Osteoblast (primary cell): ENCODE measurements around the gene DYRK2. TPM values are rescaled to one million over a fixed set of nuclear protein-coding genes. Genes with fewer than 3 reads are reported as not detected.

Experiments used
- DNase-seq: peaks from one replicate; pipeline ENCODE4 v3.0.0; 2011; ENCODE audit warnings: low spot score, mixed read lengths; ENCODE audit not compliant: insufficient read length; ENCODE audit errors: missing footprints
- H2AFZ ChIP-seq: 2 replicates; pipeline ENCODE4 v1.6.0; 2011; ENCODE audit warnings: mild to moderate bottlenecking, low read length
- H3K27ac ChIP-seq: 2 replicates; pipeline ENCODE4 v1.5.1; 2011; ENCODE audit warnings: mild to moderate bottlenecking, low read depth, low read length, moderate library complexity
- H3K27me3 ChIP-seq: 2 replicates; pipeline ENCODE4 v1.6.0; 2012; ENCODE audit warnings: mild to moderate bottlenecking, control low read depth, inconsistent platforms, low read length, moderate library complexity; ENCODE audit not compliant: insufficient read depth
- H3K36me3 ChIP-seq: 2 replicates; pipeline ENCODE4 v1.5.1; 2011; ENCODE audit warnings: mild to moderate bottlenecking, low read length, control low read depth, moderate library complexity; ENCODE audit not compliant: insufficient read depth
- H3K4me1 ChIP-seq: 2 replicates; pipeline ENCODE4 v1.5.1; 2011; ENCODE audit warnings: mild to moderate bottlenecking, low read length, control low read depth, moderate library complexity; ENCODE audit not compliant: insufficient read depth
- H3K4me2 ChIP-seq: 2 replicates; pipeline ENCODE4 v1.6.0; 2011; ENCODE audit warnings: mild to moderate bottlenecking, low read length; ENCODE audit not compliant: insufficient read depth
- H3K4me3 ChIP-seq: fragments of 200-600 bp; sonication (generic); 3 replicates; pipeline ENCODE4 v1.5.1; 2012; ENCODE audit warnings: mild to moderate bottlenecking, low read length, inconsistent platforms; ENCODE audit not compliant: insufficient read depth
- H3K79me2 ChIP-seq: 2 replicates; pipeline ENCODE4 v1.6.0; 2012; ENCODE audit warnings: mild to moderate bottlenecking, low read length, control low read depth, inconsistent platforms; ENCODE audit not compliant: insufficient read depth
- H3K9me3 ChIP-seq: 2 replicates; pipeline ENCODE4 v1.5.1; 2011; ENCODE audit warnings: low read depth, low read length, control low read depth
- H4K20me1 ChIP-seq: 2 replicates; pipeline ENCODE4 v1.6.0; 2012; ENCODE audit warnings: mild to moderate bottlenecking, low read length, control low read depth; ENCODE audit not compliant: insufficient read depth
- total RNA-seq: library from RNA; depleted of rRNA; stranded (reverse); fragments of >200 nt; gene quantifications from 2 replicates; pipeline ENCODE4 v1.2.3, GENCODE V29; 2012
- TF ChIP-seq, protein P1 (sequence below): IDR thresholded peaks from 2 replicates; pipeline ENCODE4 v1.5.1; 2011; ENCODE audit warnings: mild to moderate bottlenecking, low read depth, low read length, moderate library complexity; ENCODE audit errors: extremely low read depth

Gene DYRK2
- total RNA-seq, 1 donor: 43.4 TPM

DNA sequence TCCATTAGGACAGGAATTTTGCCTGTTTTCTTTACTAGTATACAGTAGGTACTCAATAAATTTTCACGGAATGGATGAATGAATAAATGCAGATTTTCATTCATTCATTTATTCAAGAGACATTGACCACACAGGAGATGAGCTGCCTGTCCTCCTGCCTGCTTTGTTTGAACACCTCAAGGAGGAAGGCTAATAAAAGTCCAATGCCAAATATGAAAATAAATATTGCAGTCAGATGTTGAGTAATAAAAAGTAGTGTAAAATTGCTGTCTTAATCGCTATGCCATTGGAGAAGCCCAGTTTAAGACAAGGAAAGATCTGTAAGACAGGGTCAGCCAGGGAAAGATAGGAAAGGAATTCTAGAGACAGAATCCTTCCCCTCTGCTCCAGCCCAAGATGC lies 47.4 kb downstream of the DYRK2 start:
- no peak for DNase-seq
- Histone ChIP-seq H3K4me2 (no peak overlapping the region), H4K20me1 (no peaks in the 10 kb centered on the region), H3K79me2 (no peaks in the 10 kb centered on the region), H3K27me3 (no peaks in the 10 kb centered on the region), H3K4me3 (no peak overlapping the region), H3K9me3 (no peaks in the 10 kb centered on the region), H3K4me1 (peaks cover 23% of the 10 kb centered on the region), H3K27ac (no peak overlapping the region), H3K36me3 (no peaks in the 10 kb centered on the region), H2AFZ (no peak overlapping the region)
- TF ChIP-seq, protein P1, sequence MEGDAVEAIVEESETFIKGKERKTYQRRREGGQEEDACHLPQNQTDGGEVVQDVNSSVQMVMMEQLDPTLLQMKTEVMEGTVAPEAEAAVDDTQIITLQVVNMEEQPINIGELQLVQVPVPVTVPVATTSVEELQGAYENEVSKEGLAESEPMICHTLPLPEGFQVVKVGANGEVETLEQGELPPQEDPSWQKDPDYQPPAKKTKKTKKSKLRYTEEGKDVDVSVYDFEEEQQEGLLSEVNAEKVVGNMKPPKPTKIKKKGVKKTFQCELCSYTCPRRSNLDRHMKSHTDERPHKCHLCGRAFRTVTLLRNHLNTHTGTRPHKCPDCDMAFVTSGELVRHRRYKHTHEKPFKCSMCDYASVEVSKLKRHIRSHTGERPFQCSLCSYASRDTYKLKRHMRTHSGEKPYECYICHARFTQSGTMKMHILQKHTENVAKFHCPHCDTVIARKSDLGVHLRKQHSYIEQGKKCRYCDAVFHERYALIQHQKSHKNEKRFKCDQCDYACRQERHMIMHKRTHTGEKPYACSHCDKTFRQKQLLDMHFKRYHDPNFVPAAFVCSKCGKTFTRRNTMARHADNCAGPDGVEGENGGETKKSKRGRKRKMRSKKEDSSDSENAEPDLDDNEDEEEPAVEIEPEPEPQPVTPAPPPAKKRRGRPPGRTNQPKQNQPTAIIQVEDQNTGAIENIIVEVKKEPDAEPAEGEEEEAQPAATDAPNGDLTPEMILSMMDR: no peak

DNA sequence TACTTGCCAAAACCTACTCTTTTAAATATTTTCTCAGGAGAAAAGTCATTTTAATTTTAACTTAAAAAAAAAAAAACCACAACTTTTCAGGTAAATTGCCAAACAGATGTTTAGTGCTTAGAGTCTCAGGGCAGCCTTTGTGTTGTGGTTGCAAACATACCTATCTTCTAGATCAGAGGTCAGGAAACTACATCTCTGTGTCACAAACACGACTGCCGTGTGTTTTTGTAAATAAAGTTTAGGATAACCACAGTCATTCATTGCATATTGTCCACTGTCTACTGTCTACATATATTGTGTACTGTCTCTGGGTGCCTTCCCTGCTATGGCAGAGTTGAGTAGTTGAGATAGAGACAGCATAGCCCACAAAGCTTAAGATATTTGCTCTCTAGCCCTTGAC lies 48.9 kb downstream of the DYRK2 start:
- H3K27me3 ChIP-seq: no peaks in the 10 kb centered on the region
- H3K36me3 ChIP-seq: no peaks in the 10 kb centered on the region
- H3K79me2 ChIP-seq: no peaks in the 10 kb centered on the region
- no peak for DNase-seq
- no peak overlapping the region for H3K4me3 ChIP-seq
- H3K4me2 ChIP-seq: peak overlapping the region; percentile 88
- TF ChIP-seq, protein P1: no peak
- H3K27ac ChIP-seq: peak overlapping the region; percentile 96
- H3K4me1 ChIP-seq: peaks cover 31% of the 10 kb centered on the region
- no peaks in the 10 kb centered on the region for H3K9me3 ChIP-seq
- H4K20me1 ChIP-seq: no peaks in the 10 kb centered on the region
- H2AFZ ChIP-seq: no peak overlapping the region

DNA sequence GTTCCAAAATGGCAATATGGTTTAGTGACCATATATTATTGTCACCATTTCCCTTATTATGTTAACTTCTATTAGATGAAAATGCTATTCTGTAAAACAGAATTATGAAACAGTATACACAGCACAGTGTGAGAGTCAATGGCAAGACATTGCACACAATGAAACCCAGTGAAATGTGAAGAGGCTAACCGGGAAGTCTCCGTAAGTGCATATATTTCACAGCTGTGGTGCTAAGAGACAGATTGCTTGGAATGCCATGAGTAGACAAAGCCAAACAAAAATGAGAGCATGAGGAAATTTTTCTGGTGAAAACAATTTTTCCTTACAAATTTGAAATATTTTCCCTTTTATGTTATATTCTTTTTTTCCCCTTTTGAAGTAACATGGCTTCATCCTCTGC lies 49.4 kb downstream of the DYRK2 start:
- Histone ChIP-seq H3K9me3 (no peaks in the 10 kb centered on the region), H3K4me1 (peaks cover 31% of the 10 kb centered on the region), H3K4me3 (peak overlapping the region; percentile 72), H3K27ac (peak overlapping the region; percentile 96), H3K36me3 (no peaks in the 10 kb centered on the region), H3K4me2 (peak overlapping the region; percentile 88), H4K20me1 (no peaks in the 10 kb centered on the region), H2AFZ (no peak overlapping the region), H3K79me2 (no peaks in the 10 kb centered on the region), H3K27me3 (no peaks in the 10 kb centered on the region)
- TF ChIP-seq, protein P1: no peak
- no peak for DNase-seq

DNA sequence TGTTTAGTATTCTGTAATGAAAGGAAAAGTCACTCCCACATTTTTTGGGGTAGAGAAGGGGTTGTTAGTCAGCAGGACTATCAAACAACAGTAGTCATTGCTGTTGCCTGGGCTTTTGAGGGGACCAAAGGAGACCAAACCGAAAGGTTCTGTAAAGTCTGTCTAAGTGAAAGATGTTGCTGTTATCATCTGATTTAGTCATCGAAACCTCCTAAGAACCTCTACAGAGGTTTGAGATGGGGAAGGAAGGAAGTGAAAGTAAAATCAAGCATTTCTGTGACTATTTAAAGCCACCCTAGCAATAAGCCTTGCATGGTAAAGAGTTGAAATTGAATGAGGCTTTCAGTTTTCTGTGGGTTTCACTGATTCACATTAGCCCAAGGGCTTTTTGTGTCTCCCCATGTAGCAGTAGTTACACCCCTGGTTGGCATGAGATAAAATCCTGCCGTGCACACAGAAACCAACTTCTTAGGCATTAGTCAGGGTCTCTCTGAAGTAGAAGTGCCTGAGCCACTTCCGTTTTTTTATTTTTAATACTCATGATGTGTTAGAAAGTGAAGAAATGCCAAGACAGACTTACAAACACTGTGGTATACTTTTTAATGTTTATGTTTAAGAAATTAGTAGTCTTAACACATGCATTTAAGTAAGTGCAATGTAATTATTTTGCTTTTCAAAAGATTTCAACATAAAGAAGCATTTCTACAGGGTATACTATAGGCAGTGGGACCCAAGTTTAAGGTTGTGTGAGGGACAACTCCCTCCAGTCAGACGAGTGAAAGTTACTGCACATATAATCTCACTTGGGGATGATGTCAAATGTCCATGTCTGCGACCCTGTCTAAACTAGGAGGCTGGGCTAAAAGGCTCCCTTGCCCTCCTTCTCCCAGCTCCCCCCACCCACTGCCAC lies 50.4 kb downstream of the DYRK2 start:
- peak overlapping the region; percentile 96 for H3K27ac ChIP-seq

More for the DNA sequence above, 50.4 kb downstream of the DYRK2 start:
- no peaks in the 10 kb centered on the region for H3K36me3 ChIP-seq
- no peaks in the 10 kb centered on the region for H3K9me3 ChIP-seq
- H3K4me1 ChIP-seq: peaks cover 31% of the 10 kb centered on the region
- TF ChIP-seq, protein P1: no peak
- no peaks in the 10 kb centered on the region for H3K27me3 ChIP-seq
- DNase-seq: no peak
- H4K20me1 ChIP-seq: no peaks in the 10 kb centered on the region
- no peaks in the 10 kb centered on the region for H3K79me2 ChIP-seq
- peak overlapping the region; percentile 88 for H3K4me2 ChIP-seq
- peak overlapping the region; percentile 72 for H3K4me3 ChIP-seq
- H2AFZ ChIP-seq: peak overlapping the region; percentile 45
